NCI-H510A (cell line): ENCODE measurements around the gene MIAT.
"Not testable (repeated sequence)": the region's sequence is repeated elsewhere in the genome, so short reads cannot be mapped to it uniquely, and the experiment has no call there.

ENCODE experiments used
- DNase-seq: peaks from one replicate; lab custom pipeline; 2025; lab: John Stamatoyannopoulos, UW

MIAT gene

GRCh38 chr22:26700462-26700861 lies 43.1 kb downstream of the MIAT start:
- no peak for DNase-seq

GRCh38 chr22:26700886-26701285 lies 43.5 kb downstream of the MIAT start:
- DNase-seq: no peak

GRCh38 chr22:26701323-26701722 lies 43.9 kb downstream of the MIAT start:
- DNase-seq: no peak

- no peak for DNase-seq
Measured at GRCh38 chr22:26702906-26703830, 45.8 kb downstream of the MIAT start.

- not testable (repeated sequence) for DNase-seq
Measured at GRCh38 chr22:26705379-26705778, 48.0 kb downstream of the MIAT start.

- DNase-seq: no peak
Measured at GRCh38 chr22:26707090-26707489, 49.7 kb downstream of the MIAT start.

GRCh38 chr22:26707581-26707980 lies 50.2 kb downstream of the MIAT start:
- no peak for DNase-seq

- DNase-seq: no peak
Measured at GRCh38 chr22:26708256-26709009, 51.0 kb downstream of the MIAT start.

- DNase-seq: no peak
Measured at GRCh38 chr22:26709617-26710390, 52.4 kb downstream of the MIAT start.

GRCh38 chr22:26711205-26711963 lies 54.0 kb downstream of the MIAT start:
- no peak for DNase-seq

GRCh38 chr22:26712158-26712557 lies 54.8 kb downstream of the MIAT start:
- no peak for DNase-seq

GRCh38 chr22:26713823-26714449 lies 56.5 kb downstream of the MIAT start:
- DNase-seq: no peak

GRCh38 chr22:26714971-26715370 lies 57.6 kb downstream of the MIAT start:
- no peak for DNase-seq

GRCh38 chr22:26715392-26715936 lies 58.1 kb downstream of the MIAT start:
- DNase-seq: no peak

GRCh38 chr22:26718488-26718887 lies 61.1 kb downstream of the MIAT start:
- no peak for DNase-seq

GRCh38 chr22:26718905-26719304 lies 61.5 kb downstream of the MIAT start:
- no peak for DNase-seq

GRCh38 chr22:26722159-26722558 lies 64.8 kb downstream of the MIAT start:
- DNase-seq: no peak

GRCh38 chr22:26724414-26724813 lies 67.0 kb downstream of the MIAT start:
- DNase-seq: no peak

GRCh38 chr22:26725012-26725676 lies 67.8 kb downstream of the MIAT start:
- DNase-seq: no peak
